GM12865 (cell line): Measurements from ENCODE around the gene PPARG.

Experiments
- DNase-seq: peaks from one replicate; pipeline ENCODE4 v3.0.0; 2010; ENCODE audit warnings: low read depth
- H3K4me3 ChIP-seq: 2 replicates; pipeline ENCODE4 v1.5.1; 2011; ENCODE audit warnings: mild to moderate bottlenecking, low read depth, low read length, control low read depth
- TF ChIP-seq, protein P1 (sequence below): IDR thresholded peaks from 2 replicates; pipeline ENCODE4 v1.5.1; 2011; ENCODE audit warnings: low read length, control low read depth, low read depth, inconsistent platforms; ENCODE audit not compliant: insufficient read depth; ENCODE audit errors: missing control alignments

The PPARG gene

DNA sequence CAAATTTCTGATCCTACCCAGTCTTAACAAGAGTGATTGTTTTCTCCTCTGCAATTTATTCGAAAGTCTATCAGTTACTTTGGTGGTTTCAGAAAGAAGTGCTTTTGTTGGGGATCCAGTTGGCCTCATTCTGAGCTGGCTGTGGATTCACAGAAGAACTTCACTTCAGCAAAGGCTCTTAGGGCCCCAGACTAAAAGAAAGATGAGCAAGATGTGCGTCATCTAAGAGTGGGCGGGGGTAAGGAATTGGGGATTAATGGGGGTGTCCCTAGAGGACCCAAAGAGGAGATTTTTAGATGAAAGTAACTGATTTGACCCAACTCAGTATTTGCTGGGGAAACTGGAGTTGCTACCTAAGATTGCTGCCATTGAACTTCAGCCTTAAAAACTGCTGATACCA lies 131.5 kb downstream of the PPARG start:
- TF ChIP-seq, protein P1, sequence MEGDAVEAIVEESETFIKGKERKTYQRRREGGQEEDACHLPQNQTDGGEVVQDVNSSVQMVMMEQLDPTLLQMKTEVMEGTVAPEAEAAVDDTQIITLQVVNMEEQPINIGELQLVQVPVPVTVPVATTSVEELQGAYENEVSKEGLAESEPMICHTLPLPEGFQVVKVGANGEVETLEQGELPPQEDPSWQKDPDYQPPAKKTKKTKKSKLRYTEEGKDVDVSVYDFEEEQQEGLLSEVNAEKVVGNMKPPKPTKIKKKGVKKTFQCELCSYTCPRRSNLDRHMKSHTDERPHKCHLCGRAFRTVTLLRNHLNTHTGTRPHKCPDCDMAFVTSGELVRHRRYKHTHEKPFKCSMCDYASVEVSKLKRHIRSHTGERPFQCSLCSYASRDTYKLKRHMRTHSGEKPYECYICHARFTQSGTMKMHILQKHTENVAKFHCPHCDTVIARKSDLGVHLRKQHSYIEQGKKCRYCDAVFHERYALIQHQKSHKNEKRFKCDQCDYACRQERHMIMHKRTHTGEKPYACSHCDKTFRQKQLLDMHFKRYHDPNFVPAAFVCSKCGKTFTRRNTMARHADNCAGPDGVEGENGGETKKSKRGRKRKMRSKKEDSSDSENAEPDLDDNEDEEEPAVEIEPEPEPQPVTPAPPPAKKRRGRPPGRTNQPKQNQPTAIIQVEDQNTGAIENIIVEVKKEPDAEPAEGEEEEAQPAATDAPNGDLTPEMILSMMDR = no peak
- H3K4me3 ChIP-seq = no peak overlapping the region
- DNase-seq = no peak

DNA sequence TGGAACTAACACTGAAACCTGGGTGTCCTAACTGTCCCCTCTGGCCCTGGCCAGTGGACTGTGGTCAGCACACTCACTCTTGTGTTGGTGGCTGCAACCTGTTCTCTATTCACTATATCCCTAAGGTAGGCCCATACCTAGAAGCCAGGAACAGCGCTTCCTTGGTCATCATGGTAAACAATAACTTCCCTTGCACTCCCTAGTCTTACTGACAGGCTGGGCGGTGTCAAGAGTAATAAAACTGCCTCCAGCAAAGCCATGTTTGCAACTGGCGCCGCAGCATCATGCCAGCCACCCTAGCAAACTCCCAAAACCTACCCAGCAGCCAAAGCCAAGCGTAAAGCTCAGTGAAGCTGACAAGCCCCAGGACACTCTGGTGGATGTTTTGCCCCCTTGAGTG lies 132.3 kb downstream of the PPARG start:
- no peak overlapping the region for H3K4me3 ChIP-seq
- DNase-seq = no peak
- TF ChIP-seq, protein P1 = no peak

DNA sequence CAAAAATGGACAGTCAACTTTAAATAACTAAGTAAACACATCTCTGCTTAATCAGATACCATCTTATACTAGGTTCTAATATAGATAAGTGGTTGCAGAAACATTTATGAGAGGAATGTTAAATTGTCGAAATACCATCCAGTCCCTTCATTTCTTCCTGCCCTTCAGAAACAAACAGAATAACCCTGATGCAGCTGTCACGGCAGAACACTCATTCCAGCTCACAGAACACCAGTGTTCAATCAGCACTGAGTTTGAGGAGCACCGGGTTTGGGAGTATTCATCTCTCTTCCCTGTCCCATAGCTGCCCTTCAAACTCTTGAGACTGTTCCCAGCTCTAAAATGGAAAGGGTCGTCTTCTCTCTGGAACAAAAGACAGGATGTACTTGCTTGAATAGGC lies 134.3 kb downstream of the PPARG start:
- no peak for DNase-seq
- TF ChIP-seq, protein P1 = no peak
- H3K4me3 ChIP-seq = no peak overlapping the region

DNA sequence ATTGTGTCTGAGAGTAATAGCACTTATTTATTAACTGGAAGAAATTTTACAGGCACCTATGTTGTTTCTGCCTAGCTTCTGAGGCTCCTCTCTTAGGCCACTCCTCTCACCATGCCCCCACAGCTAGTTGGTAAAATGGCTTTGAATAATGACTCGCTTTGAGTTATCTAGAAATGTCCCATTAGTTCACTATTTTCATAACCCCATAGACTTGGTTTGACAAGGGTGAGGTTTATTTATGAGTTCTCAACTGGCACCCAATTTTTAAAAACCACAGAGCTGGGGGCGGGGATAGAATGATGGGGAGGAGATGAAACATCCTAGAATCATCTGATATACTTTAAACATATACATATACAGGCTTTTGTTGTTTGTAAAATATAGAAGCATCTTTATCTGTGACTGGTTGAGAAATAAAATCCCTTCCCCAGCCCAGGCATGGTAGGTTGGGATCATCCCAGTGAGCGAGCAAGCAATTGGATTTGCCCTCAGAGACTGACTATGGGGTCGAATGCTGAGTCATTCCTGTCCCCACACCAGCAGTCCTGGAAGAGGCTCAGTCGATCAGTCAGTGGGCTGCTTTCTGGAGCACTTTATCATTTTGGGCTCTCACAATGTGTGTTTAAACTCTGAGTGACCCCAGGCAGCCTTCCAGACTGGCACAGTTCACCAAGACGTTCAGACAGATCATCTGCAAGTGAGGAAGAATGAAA lies 135.2 kb downstream of the PPARG start:
- no peak overlapping the region for H3K4me3 ChIP-seq
- TF ChIP-seq, protein P1 = no peak
- DNase-seq = no peak

DNA sequence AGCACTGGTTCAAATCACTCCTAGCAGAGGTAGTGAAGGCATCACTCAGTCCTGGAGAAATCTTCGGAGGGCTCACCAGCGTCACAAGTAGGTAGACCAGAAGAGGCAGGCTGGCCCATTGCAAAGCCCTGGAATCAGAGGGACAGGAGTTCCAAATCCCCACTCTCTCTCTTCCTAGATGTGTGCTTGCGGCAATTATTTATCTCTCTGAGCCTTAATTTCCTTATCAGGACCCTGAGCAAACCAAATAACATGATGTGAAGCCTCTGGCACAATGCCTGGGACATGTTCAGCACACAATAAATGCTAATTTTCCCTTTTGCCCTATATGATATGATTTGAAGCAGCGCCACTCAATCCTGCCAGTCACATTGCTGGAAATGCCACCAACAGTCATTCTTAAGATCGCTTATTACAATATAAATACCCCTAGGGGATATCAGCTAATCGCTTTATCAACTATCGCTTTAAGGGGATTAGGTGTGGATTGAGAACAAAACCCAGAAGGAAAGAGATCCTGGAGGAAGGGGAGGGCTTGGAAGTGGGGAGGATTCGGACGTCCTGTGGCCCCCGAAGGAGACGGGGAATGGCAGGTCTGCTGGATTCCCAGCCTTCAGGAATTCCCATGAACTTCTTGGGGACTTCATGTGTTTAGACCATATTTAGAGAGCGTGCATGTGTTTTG lies 135.9 kb downstream of the PPARG start:
- H3K4me3 ChIP-seq = no peak overlapping the region
- DNase-seq = no peak
- TF ChIP-seq, protein P1 = no peak

DNA sequence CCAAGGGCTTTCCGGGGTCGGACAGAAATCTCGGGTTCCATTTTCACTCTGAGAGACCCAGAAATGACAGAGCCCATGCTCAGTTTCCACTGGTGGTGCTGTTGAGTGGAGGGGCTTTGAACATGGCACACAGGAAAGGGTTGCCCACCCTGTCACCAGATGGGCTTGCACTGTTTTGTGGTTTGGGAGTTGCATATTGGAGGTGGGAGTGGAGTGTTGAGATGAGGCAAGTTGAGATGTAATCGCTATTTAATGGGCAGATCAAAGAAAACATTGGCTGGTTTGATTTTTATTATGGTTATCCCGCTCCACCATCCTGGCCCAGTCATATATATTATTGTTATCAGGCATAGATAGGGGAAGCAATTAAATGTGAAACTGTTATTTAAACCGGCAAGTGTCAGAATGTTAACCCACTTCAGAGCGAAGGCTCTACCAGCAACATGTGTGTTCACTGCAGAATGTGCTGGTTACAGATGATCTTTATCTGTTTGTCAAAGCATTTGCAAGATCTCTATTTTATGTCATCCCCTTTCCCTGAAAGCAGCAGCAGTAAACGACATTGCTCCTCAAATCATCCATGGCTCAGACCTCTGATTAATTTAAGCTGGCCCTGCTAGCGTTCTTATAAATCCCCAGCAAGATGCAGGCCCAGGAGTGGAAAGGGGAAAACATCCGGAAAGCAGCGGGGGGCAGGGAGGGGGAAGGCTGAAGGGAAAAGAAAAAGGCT lies 137.1 kb downstream of the PPARG start:
- no peak overlapping the region for H3K4me3 ChIP-seq
- TF ChIP-seq, protein P1 = no peak
- no peak for DNase-seq
